ENCODE measurements around the gene P4HTM.

Gene P4HTM

DNA sequence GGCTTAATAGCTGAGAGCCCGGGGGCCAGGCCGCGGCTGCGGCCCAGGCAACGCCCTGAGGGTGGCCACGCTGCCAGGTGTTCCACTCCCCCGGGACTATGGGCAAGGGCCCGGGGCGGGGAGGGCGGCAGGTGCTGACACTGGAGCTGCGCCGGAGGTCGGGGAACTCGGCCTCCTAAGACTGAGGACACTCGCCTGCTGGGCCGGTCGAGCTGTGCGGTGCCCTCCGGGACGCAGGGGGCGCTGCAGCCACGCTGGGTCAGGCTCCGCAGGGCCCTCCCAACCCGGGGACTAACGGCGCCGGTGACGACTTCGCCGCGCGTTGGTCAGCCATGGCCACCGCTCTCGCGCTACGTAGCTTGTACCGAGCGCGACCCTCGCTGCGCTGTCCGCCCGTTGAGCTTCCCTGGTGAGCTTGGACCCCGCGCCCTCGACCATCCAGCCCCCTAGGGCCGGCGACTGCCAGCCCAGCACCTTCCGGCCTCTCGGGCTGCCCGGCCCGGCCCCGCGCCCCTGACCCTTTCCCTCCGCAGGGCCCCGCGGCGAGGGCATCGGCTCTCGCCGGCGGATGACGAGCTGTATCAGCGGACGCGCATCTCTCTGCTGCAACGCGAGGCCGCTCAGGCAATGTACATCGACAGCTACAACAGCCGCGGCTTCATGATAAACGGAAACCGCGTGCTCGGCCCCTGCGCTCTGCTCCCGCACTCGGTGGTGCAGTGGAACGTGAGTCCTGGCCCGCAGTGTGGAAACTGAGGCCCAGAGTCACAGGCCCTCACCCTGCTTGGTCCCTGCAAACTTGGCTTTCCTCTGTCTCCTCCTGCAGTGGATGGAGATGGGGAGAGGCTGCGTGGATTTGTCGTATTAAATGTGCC lies 32.0 kb downstream of the P4HTM start, which contains the start of gene NDUFAF3:
TSS of gene NDUFAF3 (plus strand) at position 309 of the 875 bp plus-strand sequence. CDS start at position 333, 24 bp downstream.
- FAIRE-seq (no peak), DNase-seq (ENCODE audit: extremely low spot score, insufficient read length, low read depth) (peak; percentile 75)

DNA sequence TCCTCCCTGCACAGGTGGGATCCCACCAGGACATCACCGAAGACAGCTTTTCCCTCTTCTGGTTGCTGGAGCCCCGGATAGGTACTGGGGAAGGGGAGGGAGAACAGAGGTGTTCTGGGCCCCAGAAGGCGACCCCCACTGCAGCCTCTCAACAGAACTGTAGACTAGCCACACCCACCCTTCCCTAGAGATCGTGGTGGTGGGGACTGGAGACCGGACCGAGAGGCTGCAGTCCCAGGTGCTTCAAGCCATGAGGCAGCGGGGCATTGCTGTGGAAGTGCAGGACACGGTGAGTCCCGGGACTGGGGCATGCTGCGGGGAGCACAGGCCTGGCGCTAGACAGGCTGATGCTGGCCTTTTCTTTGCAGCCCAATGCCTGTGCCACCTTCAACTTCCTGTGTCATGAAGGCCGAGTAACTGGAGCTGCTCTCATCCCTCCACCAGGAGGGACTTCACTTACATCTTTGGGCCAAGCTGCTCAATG lies 32.7 kb downstream of the P4HTM start:
- FAIRE-seq (no peak), DNase-seq (ENCODE audit: extremely low spot score, insufficient read length, low read depth) (no peak)

DNA sequence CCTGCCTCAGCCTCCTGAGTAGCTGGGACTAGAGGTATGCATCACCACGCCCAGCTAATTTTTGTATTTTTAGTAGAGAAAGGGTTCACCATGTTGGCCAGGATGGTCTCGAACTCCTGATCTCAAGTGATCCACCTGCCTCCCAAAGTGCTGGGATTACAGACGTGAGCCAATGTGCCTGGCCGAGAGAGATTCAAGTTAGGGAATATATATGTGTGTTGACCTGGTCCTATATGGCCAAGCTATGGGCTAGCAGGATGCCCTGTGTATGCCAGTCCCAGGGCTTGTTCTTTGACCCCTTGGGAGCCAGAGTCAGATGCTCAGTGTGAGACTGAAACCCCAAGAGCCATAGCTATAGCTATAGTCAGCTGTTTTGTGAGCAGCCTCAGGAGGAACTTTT lies 33.7 kb downstream of the P4HTM start:
- FAIRE-seq (no peak), DNase-seq (ENCODE audit: extremely low spot score, insufficient read length, low read depth) (no peak)

- no peak for DNase-seq (ENCODE audit: extremely low spot score, insufficient read length, low read depth)
- no peak for FAIRE-seq
Measured at GRCh38 chr3:49024449-49024848, 34.4 kb downstream of the P4HTM start.

GRCh38 chr3:49025005-49025792 lies 35.2 kb downstream of the P4HTM start:
- DNase-seq (ENCODE audit: extremely low spot score, insufficient read length, low read depth) (no peak), FAIRE-seq (no peak)

- FAIRE-seq (no peak), DNase-seq (ENCODE audit: extremely low spot score, insufficient read length, low read depth) (no peak)
Measured at GRCh38 chr3:49025793-49026520, 35.9 kb downstream of the P4HTM start.

- FAIRE-seq: no peak
- no peak for DNase-seq (ENCODE audit: extremely low spot score, insufficient read length, low read depth)
Measured at GRCh38 chr3:49026536-49026935, 36.5 kb downstream of the P4HTM start.

DNA sequence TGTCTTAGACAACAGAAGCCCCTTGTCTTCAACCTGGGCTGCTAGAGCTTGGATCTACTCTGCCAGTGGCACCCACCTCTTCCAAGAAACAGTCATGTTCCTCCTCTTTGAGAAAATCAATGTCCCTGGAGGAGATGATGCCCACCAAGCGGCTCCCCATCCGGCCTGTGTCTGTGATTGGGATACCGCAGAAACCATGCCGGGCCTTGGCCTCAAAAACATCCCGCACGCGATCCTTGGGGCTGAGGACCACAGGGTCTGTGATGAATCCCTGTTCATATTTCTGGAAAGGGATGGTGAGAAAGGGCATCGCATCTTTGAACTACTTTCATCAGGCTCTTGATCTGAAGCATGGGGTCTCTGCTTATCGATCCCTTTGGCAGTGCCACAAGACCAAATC lies 37.6 kb downstream of the P4HTM start:
- FAIRE-seq (no peak), DNase-seq (ENCODE audit: extremely low spot score, insufficient read length, low read depth) (no peak)

DNA sequence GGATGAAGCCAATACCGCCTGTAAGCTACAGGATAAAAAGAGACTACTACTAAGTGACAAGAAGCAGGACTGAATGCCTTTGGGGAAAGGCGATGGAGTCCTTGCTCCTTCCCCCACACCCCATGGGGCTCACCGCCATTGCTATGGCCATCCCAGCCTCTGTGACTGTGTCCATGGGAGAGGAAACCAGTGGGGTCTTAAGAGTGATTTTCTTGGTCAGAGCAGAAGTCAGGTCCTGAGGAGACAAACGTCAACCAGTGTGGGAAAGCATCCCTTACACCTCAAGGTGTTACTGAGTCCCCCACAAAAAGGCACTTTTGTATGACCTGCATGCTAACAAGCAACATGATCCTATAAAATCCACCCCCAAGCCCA lies 38.2 kb downstream of the P4HTM start:
- FAIRE-seq: no peak
- DNase-seq (ENCODE audit: extremely low spot score, insufficient read length, low read depth): no peak

GRCh38 chr3:49028673-49029562 lies 38.9 kb downstream of the P4HTM start, which contains the start of gene IMPDH2:
Gene IMPDH2, minus strand, starts transcription at chr3:49029398. Its CDS starts 48 bp downstream, at chr3:49029350.
- FAIRE-seq: peak; percentile 97

DNA sequence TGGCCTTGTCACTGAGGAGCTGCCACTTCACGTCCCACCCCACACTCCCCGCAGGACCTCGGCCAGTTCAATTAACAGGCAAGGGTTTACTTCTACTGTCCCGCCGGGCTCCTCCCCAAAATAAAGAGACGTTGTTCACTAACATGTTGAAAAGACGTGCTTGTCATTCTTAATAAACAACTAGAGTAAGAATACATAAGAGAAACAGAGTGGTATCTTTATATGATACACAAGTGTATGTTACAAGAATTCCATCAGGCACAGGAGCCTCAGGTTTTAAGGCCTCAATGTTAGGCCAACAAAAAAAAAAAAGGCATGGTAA lies 39.5 kb downstream of the P4HTM start:
- no peak for DNase-seq (ENCODE audit: extremely low spot score, insufficient read length, low read depth)
- no peak for FAIRE-seq

More at GRCh38 chr3:49028673-49029562, 38.9 kb downstream of the P4HTM start, which contains the start of gene IMPDH2:
- peak; percentile 75 for DNase-seq (ENCODE audit: extremely low spot score, insufficient read length, low read depth)

- FAIRE-seq: no peak
Measured at GRCh38 chr3:49030321-49030720, 40.3 kb downstream of the P4HTM start.

GRCh38 chr3:49032646-49033304 lies 42.7 kb downstream of the P4HTM start:
- DNase-seq (ENCODE audit: extremely low spot score, insufficient read length, low read depth): no peak
- no peak for FAIRE-seq

More at GRCh38 chr3:49030321-49030720, 40.3 kb downstream of the P4HTM start:
- no peak for DNase-seq (ENCODE audit: extremely low spot score, insufficient read length, low read depth)

DNA sequence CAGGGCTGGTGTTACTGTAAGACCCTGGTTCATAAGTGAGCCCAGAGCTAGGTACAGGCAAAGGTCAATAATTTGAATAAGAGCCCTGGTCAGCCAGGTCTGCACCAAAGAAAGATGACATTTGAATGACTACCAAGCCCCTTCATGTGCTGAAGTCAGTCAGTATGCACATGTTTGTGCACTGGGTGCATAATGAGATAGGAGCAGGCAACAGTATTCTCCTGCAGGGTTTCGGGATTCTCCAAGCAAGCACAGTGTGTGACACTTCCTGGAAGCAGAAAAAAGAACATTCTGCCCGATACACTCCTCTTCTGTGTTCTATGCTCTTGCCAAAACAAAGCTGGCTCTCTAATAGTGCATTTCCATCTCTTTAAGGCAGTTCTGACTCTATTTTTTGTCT lies 44.6 kb downstream of the P4HTM start:
- DNase-seq (ENCODE audit: extremely low spot score, insufficient read length, low read depth) (no peak), FAIRE-seq (no peak)

GRCh38 chr3:49035281-49035680 lies 45.2 kb downstream of the P4HTM start:
- FAIRE-seq: no peak

GRCh38 chr3:49053543-49053942 lies 63.5 kb downstream of the P4HTM start:
- no peak for FAIRE-seq
- DNase-seq (ENCODE audit: extremely low spot score, insufficient read length, low read depth): no peak

More at GRCh38 chr3:49035281-49035680, 45.2 kb downstream of the P4HTM start:
- no peak for DNase-seq (ENCODE audit: extremely low spot score, insufficient read length, low read depth)

DNA sequence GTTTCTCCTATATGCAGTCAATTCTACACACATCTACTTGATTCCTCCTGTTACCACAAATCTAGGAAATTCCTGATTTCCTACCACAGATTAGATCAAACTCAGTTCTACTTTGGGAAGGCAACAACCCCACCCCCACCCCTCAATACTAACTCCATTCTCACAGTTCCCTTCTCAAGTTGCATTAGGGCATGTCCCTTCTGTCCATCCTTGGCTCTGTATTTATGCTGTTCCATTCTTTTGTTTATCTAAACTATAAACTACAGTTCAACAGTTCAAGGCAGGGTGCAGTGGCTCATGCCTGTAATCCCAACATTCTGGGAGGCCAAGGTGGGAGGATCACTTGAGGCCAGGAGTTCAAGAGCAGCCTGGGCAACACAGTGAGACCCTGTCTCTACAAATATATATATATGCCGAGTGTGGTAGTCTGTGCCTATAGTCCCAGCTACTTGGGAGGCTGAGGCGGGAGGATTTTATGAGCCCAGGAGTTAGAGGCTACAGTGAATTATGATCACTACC lies 64.4 kb downstream of the P4HTM start:
- FAIRE-seq: no peak
- no peak for DNase-seq (ENCODE audit: extremely low spot score, insufficient read length, low read depth)

Measured in GM18507 (cell line).